MG63 (cell line): ENCODE results near the gene M6PR. TPM values are rescaled to one million over a fixed set of nuclear protein-coding genes. Genes with fewer than 3 reads are reported as not detected.
A peak's percentile ranks its signal among the peaks of the same experiment; 100 is the strongest.
"Not testable (repeated sequence)": the region's sequence is repeated elsewhere in the genome, so short reads cannot be mapped to it uniquely, and the experiment has no call there.

Experiments used
- DNase-seq: peaks from one replicate; pipeline ENCODE4 v3.0.0-alpha.2; 2020
- H3K27me3 ChIP-seq: fragments of 250-450 bp; sonication (Bioruptor Pico); 2 replicates; pipeline ENCODE4 v1.5.1; 2020; ENCODE audit warnings: mild to moderate bottlenecking, moderate library complexity
- H3K36me3 ChIP-seq: fragments of 250-450 bp; sonication (Bioruptor Pico); 2 replicates; pipeline ENCODE4 v1.5.1; 2020; ENCODE audit warnings: mild to moderate bottlenecking, moderate library complexity
- H3K4me3 ChIP-seq: fragments of 250-450 bp; sonication (Bioruptor Pico); 2 replicates; pipeline ENCODE4 v1.5.1; 2020; ENCODE audit warnings: mild to moderate bottlenecking, moderate library complexity
- H3K9me3 ChIP-seq: fragments of 250-450 bp; sonication (Bioruptor Pico); 2 replicates; pipeline ENCODE4 v1.5.1; 2020; ENCODE audit warnings: mild to moderate bottlenecking, moderate library complexity
- total RNA-seq: library from RNA; depleted of rRNA; stranded (reverse); fragments of >200 nt; shearing (Covaris generic); gene quantifications from 2 replicates; pipeline ENCODE4 v1.2.3, GENCODE V29; 2014; ENCODE audit warnings: low replicate concordance

Gene M6PR
- total RNA-seq, 1 experiment from 2014 or later: 164 TPM

DNA sequence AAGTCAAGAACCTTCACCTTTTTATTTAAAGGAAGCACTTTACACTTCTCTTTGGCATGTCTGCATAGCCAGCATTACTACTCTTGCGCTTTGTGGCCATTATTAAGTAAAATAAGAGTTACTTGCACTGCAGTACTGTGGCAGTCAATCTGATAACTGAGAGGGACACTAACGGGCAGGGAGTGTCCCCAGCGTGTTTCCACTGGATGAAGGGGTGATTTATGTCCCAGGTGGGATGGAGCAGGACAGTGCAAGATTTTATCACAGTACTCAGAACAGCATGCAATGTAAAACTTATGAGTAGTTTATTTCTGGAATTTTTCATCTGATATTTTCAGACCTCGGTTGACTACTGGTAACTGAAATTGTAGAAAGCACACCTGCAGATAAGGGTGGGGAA is 8.1 kb upstream of the M6PR start:
- H3K36me3 ChIP-seq: no peaks in the 10 kb centered on the region
- no peaks in the 10 kb centered on the region for H3K9me3 ChIP-seq
- no peak overlapping the region for H3K4me3 ChIP-seq
- no peak for DNase-seq
- H3K27me3 ChIP-seq: no peaks in the 10 kb centered on the region

DNA sequence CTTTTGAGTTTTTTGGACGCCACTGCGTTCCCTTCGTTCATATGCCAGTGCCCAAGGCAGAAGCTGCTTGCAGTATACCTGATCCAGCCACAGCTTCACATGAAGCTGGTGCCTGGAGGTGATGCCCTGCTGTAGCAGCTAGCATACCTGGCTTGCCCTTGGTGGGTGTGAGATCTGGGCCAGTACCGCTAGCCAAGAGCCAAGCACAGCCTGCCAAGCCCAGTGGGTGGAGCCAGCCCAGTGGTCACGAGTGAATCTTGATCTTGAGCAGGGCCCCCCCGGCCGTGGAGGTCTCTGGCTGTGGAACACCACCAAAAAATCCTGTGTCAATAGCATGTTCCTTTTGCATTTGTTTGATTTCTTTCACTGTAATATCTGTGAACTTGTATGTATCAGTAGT is 7.3 kb upstream of the M6PR start:
- no peak overlapping the region for H3K4me3 ChIP-seq
- DNase-seq: no peak
- no peaks in the 10 kb centered on the region for H3K27me3 ChIP-seq
- no peaks in the 10 kb centered on the region for H3K36me3 ChIP-seq
- H3K9me3 ChIP-seq: no peaks in the 10 kb centered on the region

GRCh38 chr12:8956073-8956472 is 6.6 kb upstream of the M6PR start:
- H3K4me3 ChIP-seq: no peak overlapping the region
- no peaks in the 10 kb centered on the region for H3K36me3 ChIP-seq
- DNase-seq: no peak
- H3K27me3 ChIP-seq: no peaks in the 10 kb centered on the region
- H3K9me3 ChIP-seq: no peaks in the 10 kb centered on the region

DNA sequence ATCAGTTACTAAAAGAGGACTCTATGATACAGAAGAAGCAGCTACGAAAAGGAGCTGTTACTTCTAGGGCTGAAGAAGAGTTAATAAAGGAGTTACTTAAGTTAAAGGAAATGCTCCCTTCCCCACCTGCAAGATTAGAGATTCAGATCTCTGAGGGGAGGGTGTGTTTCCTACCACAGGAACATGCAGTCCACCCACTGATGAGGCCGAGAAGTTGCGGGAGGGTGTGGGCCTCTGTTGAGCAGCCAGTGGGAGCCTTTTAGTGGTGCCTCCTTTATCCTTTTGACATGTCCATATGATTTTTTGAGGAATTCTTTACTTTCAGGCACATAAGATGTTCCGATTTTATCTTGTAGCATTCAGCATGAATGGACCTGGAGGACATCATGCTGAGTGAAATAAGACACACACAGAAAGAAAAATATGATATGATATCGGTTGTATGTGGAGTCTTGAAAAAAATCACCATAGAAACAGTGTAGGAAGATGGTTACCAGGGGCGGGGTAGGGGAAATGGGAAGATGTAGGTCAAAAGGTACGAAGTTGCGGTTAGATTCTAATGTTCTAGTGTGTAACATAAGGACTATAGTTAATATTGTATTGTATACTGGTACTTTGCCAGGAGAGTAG is 4.4 kb upstream of the M6PR start:
- Histone ChIP-seq H3K36me3 (no peaks in the 10 kb centered on the region), H3K27me3 (no peaks in the 10 kb centered on the region), H3K9me3 (no peaks in the 10 kb centered on the region), H3K4me3 (no peak overlapping the region)
- DNase-seq: no peak

- H3K27me3 ChIP-seq: no peaks in the 10 kb centered on the region
- H3K9me3 ChIP-seq: no peaks in the 10 kb centered on the region
- DNase-seq: no peak
- no peaks in the 10 kb centered on the region; the same call in 1 of the 2 replicates for H3K36me3 ChIP-seq
- no peak overlapping the region; the same call in 1 of the 2 replicates for H3K4me3 ChIP-seq
Measured at GRCh38 chr12:8951744-8952143, 2.3 kb upstream of the M6PR start.

DNA sequence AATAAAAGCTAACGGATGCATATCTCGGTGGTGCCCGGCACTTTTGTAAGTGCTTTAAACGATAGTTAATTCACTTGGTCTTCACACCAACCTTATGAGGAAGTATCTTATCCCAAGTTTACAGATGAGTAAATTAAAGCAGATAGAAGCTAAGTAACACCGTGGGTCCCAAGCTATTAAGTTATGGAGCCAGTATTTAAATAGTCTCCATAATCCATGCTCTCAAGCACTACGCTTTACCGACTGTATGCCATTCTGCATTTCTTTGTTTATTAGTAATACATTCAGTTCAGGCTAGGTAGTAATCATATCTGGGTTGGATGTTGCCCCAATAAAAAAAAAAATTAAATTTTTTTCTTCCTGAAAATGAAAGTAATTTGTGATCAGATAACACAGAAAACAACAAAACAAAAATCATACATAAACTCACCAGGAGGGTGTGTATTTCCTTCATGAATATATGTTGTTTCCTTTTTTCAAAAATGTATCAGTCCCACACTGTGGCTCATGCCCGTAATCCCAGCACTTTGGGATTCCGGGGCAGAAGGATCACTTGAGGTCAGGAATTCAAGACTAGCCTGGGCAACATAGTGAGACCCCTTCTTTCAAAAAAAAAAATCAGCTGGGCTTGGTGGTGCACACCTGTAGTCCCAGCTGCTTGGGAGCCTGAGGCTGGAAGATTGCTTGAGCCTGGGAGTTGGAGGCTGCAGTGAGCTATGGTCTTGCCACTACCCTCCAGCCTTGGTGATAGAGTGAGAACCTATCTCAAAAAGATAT is 1.4 kb upstream of the M6PR start:
- Histone ChIP-seq H3K27me3 (no peaks in the 10 kb centered on the region), H3K9me3 (no peaks in the 10 kb centered on the region), H3K36me3 (peaks cover 8% of the 10 kb centered on the region), H3K4me3 (peak overlapping the region; percentile 82)
- DNase-seq: no peak

DNA sequence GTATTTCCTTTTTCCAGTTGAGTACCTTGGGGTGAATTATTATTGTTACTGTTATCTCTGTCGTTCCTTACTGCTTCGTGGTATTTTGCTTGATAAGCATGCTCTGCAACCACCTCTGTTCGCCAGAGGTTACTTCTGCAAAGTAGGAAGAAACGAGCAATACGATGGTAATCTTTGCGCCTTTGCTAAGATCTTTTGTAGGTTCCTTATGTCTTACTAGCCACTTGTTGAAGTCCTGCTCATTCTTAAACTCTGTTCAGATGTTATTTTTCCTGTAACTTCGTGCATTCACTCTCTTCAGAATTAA is 729 bp upstream of the M6PR start:
- Histone ChIP-seq H3K4me3 (peak overlapping the region; percentile 82), H3K36me3 (peaks cover 15% of the 10 kb centered on the region), H3K9me3 (no peaks in the 10 kb centered on the region), H3K27me3 (no peaks in the 10 kb centered on the region)
- DNase-seq: no peak

DNA sequence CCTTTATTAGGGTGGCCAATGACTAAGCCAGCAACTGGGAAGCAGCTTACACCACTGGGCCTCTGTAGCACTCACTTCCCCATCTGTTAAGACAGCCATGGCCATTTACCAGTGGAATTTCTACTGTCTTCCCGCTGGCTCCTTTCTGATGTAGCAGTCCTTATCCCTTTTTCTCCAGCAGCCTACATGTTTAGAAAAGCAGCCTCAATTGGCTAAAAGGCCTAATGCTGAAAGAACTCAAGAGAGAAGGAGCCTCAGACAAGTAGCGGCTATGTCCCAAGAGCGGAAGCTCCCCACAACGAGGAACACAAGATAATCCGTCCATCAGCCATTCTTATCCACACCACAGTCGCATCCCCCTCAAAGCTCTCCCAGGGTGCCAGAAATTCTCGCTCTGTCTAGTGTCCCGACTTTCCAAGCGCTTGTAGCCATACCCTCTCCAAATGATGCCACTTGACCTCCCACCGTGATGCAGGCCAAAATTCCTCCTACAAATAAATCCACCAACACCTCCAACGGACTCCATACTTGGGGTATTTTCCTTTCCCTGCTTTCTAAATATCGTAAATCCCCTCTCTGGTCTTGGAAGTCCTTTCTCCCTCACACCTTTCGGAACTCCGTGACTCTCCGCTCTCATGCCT is 624 bp downstream of the M6PR start:
- no peak for DNase-seq
- Histone ChIP-seq H3K4me3 (peak overlapping the region; percentile 82), H3K36me3 (peaks cover 27% of the 10 kb centered on the region), H3K9me3 (no peaks in the 10 kb centered on the region), H3K27me3 (no peaks in the 10 kb centered on the region)

DNA sequence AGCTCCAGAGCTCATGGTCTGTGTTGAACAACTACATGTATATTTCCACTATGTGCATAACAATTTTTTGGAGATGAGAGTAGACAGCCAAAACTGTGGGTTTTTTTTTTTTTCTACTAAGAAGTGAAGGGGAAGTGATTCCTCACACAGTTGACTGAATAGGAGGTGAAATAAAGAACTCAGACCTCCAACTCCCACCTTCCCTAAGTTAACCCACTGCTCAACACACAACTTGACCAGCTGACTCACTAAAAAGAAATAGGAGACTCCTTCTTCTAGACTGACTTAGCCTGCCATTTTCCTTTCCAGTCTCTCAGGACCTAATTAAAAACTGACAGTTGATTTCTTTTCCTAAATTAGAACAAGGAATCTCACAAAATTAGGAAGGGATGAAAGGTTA is 1.7 kb downstream of the M6PR start:
- Histone ChIP-seq H3K36me3 (peaks cover 37% of the 10 kb centered on the region), H3K4me3 (peak overlapping the region; percentile 82; the same call in 1 of the 2 replicates), H3K9me3 (no peaks in the 10 kb centered on the region), H3K27me3 (no peaks in the 10 kb centered on the region)
- no peak for DNase-seq

DNA sequence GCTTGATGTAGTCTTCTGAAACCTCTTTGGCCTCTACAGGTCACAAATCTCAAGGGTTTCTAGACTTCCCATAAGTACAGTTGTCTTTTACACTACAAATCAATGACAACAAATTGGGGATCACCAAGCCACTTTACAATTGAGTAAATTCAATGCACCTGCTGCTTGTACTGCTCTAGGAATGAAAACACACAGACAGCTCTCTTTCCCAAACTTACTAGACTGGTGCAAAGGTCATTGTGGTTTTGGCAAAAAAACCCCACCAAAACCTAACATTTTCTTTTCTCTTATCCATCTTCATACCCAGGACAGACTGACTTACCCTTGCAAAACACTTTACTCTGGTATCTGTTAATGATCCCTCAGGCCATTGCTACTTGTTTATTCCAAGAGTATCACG is 2.7 kb downstream of the M6PR start:
- peaks cover 44% of the 10 kb centered on the region for H3K36me3 ChIP-seq
- no peaks in the 10 kb centered on the region for H3K27me3 ChIP-seq
- H3K4me3 ChIP-seq: no peak overlapping the region
- H3K9me3 ChIP-seq: no peaks in the 10 kb centered on the region
- DNase-seq: no peak

GRCh38 chr12:8943565-8944186 is 5.8 kb downstream of the M6PR start:
- DNase-seq: no peak
- H3K36me3 ChIP-seq: peaks cover 49% of the 10 kb centered on the region
- H3K4me3 ChIP-seq: no peak overlapping the region
- no peaks in the 10 kb centered on the region for H3K9me3 ChIP-seq
- no peaks in the 10 kb centered on the region for H3K27me3 ChIP-seq

DNA sequence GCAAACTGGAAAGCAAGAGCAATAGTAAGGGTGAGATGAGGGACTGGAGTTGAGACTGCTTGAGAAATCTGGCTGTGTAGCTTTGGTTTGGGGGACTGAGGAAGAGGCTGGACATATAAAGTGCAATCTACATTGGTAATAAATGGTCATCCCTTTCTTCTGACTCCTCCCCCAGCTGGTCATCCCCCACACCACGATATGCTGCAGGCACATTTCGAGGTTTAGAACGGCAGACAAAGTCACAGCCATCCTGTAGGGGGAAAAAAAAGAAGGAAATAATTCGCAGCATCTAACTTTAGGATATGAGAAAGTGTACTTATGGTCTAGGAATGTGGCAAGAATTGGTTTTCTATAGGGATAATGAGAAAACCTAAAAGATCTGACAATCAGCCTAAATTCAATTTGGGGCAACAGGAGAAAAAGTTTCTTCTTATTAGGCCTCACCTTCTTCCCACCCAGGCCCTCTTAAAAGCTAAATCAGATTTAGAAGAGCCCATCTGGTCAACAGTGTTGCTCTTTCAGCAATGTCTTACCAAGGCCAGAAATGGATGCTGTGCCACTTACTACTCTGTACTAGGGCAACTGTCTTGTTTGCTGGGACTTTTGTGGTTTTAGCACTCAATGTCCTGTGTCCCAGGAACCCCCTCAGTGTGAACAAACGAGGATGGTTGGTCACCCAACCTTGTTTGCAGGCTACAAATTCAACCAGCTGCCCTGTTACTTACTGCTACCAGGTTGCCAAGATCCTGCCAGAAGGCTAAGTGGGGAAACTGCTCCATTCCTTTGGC is 7.6 kb downstream of the M6PR start:
- Histone ChIP-seq H3K36me3 (peaks cover 51% of the 10 kb centered on the region), H3K27me3 (no peaks in the 10 kb centered on the region), H3K4me3 (no peak overlapping the region), H3K9me3 (no peaks in the 10 kb centered on the region)
- DNase-seq: no peak

GRCh38 chr12:8937842-8938442 is 11.5 kb downstream of the M6PR start:
- not testable (repeated sequence) for DNase-seq, H3K27me3 ChIP-seq, H3K9me3 ChIP-seq, H3K4me3 ChIP-seq
- H3K36me3 ChIP-seq: peaks cover 16% of the 10 kb centered on the region

DNA sequence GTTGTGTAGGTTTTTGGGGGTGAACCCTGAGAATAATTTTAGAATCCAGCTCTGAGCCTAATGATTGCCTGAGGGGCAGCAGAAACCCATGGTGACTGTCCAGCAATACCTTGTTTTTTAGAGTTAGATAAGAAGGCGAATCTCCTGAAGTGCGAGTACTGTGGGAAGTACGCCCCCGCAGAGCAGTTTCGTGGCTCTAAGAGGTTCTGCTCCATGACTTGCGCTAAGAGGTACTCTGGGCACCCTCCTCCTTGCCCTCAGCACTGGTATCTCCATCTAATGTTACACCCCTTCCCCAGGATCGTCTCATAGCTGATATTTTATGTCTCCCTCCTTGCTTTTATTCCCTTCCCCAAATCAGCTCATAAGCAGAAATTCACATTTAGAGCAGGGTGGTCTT is 12.7 kb downstream of the M6PR start:
- peaks cover 7% of the 10 kb centered on the region for H3K36me3 ChIP-seq
- no peak overlapping the region for H3K4me3 ChIP-seq
- no peaks in the 10 kb centered on the region for H3K27me3 ChIP-seq
- no peak for DNase-seq
- H3K9me3 ChIP-seq: no peaks in the 10 kb centered on the region

GRCh38 chr12:8934080-8934479 is 15.4 kb downstream of the M6PR start:
- DNase-seq, H3K9me3 ChIP-seq, H3K27me3 ChIP-seq, H3K36me3 ChIP-seq, H3K4me3 ChIP-seq: not testable (repeated sequence)

- not testable (repeated sequence) for H3K27me3 ChIP-seq, DNase-seq, H3K9me3 ChIP-seq, H3K4me3 ChIP-seq, H3K36me3 ChIP-seq
Measured at GRCh38 chr12:8932464-8932863, 17.0 kb downstream of the M6PR start.
